Heart left ventricle (tissue), 16 donors: ENCODE measurements around the gene TRMT2A. TPM values are rescaled to one million over a fixed set of nuclear protein-coding genes. Genes with fewer than 3 reads are reported as not detected.

ENCODE experiments used
- ATAC-seq, 4 donors: fragments of 200-7000 bp; cut with Tn5 transposase; one replicate each; pipeline ENCODE4 v1.9.1; 2020 to 2022; ENCODE audit warnings: moderate library complexity in 4 of 4, mild to moderate bottlenecking in 3 of 4, moderate number of reproducible peaks in 1 of 4
- DNase-seq, 5 donors: peaks; one replicate each; pipeline ENCODE4 v3.0.0-alpha.2; 2020
- H3K27ac ChIP-seq, 12 donors: fragments of 200-600 bp; sonication (generic) in 4 of 12; one replicate each; pipeline versions ENCODE4 v1.5.0 to v1.8.0; 2016 to 2022; ENCODE audit warnings: mild to moderate bottlenecking in 2 of 12
- H3K27me3 ChIP-seq, 9 donors: fragments of 200-600 bp; sonication (generic) in 2 of 9; one replicate each; pipeline versions ENCODE4 v1.5.1 to v1.8.0; 2016 to 2022; ENCODE audit warnings: mild to moderate bottlenecking in 3 of 9
- H3K36me3 ChIP-seq, 9 donors: fragments of 200-600 bp; sonication (generic) in 2 of 9; one replicate each; pipeline versions ENCODE4 v1.5.0 to v1.8.0; 2018 to 2022; ENCODE audit warnings: mild to moderate bottlenecking in 2 of 9
- H3K4me1 ChIP-seq, 12 donors: fragments of 200-600 bp; sonication (generic) in 4 of 12; one replicate each; pipeline versions ENCODE4 v1.5.0 to v1.8.0; 2016 to 2022; ENCODE audit warnings: mild to moderate bottlenecking in 3 of 12
- H3K4me3 ChIP-seq, 12 donors: fragments of 200-600 bp; sonication (generic) in 4 of 12; one replicate each; pipeline versions ENCODE4 v1.5.0 to v1.8.0; 2017 to 2022; ENCODE audit warnings: mild to moderate bottlenecking in 9 of 12, moderate library complexity in 4 of 12
- H3K9me3 ChIP-seq, 12 donors: fragments of 200-600 bp; sonication (generic) in 4 of 12; one replicate each; pipeline versions ENCODE4 v1.5.0 to v1.8.0; 2016 to 2022; ENCODE audit warnings: mild to moderate bottlenecking in 1 of 12
- POLR2A ChIP-seq, 2 donors: fragments of 450-650 bp; IDR thresholded peaks; one replicate each; pipeline ENCODE4 v1.6.1; 2017; ENCODE audit warnings: antibody characterized with exemption in 2 of 2, mild to moderate bottlenecking in 2 of 2, moderate library complexity in 2 of 2
- WGBS, 4 donors: extraction: QIAGEN DNeasy Blood & Tissue Kit in 2 of 4; methylation state at CpG; one replicate each; pipeline versions ENCODE4 v1.1.5 to v1.1.7; 2013 to 2018; 5-methylcytosine and 5-hydroxymethylcytosine counted together
- intact Hi-C, 10 donors: fragments of 100-400 bp; cut with DNase I; formaldehyde crosslinking; loops; one replicate each; pipeline versions ENCODE4 v1.11.1 to v1.14.2; 2022
- polyA plus RNA-seq, 2 donors: library from polyadenylated mRNA; stranded (reverse); fragments of 200-250 nt; gene quantifications; one replicate each; pipeline ENCODE4 v1.2.3, GENCODE V29; 2013
- total RNA-seq, 9 donors: library from RNA; depleted of rRNA in 2 of 9; stranded (reverse); fragments of >200 nt in 2 of 9; fragmentation: NEBNext Ultra II Directional in 3 of 9; extraction: Animal tissue kit (Norgen Biotek cat#: 25700) in 3 of 9; gene quantifications; one replicate each; pipeline versions ENCODE4 v1.1.0 to v1.2.4, GENCODE V29; 2016 to 2023
- TF ChIP-seq, protein P1 (sequence below), 12 donors: fragments of 200-600 bp; sonication (generic) in 4 of 12; IDR thresholded peaks; one replicate each; pipeline versions ENCODE4 v1.5.0 to v1.8.0; 2018 to 2022; ENCODE audit warnings: antibody characterized with exemption in 12 of 12, mild to moderate bottlenecking in 5 of 12
- donor health status: ischemic (EF 13 %, LVEDD 7.1; RV severe dilation, severe dysfunction).
- donor health status: healthy with polysubstance abuse.
- donor health status: DM: no; HTN: yes; CAD: no.
- donor health status: DM: no; HTN: no; CAD: no.
- donor health status: ischemic (EF 25% LVEDD 6.9; RV normal size, moderate dysfunction).
- donor health status: ischemic (EF 25% LVEDD 5.7; RV mildly dilated, moderate dysfunction).
- donor health status: healthy.
- donor health status: DM: yes; HTN: yes; CAD: no.
- donor health status: ischemic (EF 35%, LVEDD 5.7; RV mildly dilated, moderate dysfunction).
- donor health status: nonischemic (EF 11% LVEDD 7.7; RV severe dilation, severe dysfunction).
- donor health status: DM: yes; HTN: yes; CAD: no.
- donor health status: PGD.
- donor health status: ischemic (EF 29% LVEDD 5.4; RV normal size, mild dysfunction).
- donor health status: nonischemic (EF 23%, LVEDD 6.1; RV moderate dilation, normal function).

The TRMT2A gene
- total and polyA plus RNA-seq, 11 donors: 15.8 to 31.3 (median 20.2) TPM

GRCh38 chr22:20106205-20106848 lies 10.7 kb downstream of the TRMT2A start:
- no peak for TF ChIP-seq POLR2A (IDR thresholded peaks at IDR 0.05)
- TF ChIP-seq, protein P1, sequence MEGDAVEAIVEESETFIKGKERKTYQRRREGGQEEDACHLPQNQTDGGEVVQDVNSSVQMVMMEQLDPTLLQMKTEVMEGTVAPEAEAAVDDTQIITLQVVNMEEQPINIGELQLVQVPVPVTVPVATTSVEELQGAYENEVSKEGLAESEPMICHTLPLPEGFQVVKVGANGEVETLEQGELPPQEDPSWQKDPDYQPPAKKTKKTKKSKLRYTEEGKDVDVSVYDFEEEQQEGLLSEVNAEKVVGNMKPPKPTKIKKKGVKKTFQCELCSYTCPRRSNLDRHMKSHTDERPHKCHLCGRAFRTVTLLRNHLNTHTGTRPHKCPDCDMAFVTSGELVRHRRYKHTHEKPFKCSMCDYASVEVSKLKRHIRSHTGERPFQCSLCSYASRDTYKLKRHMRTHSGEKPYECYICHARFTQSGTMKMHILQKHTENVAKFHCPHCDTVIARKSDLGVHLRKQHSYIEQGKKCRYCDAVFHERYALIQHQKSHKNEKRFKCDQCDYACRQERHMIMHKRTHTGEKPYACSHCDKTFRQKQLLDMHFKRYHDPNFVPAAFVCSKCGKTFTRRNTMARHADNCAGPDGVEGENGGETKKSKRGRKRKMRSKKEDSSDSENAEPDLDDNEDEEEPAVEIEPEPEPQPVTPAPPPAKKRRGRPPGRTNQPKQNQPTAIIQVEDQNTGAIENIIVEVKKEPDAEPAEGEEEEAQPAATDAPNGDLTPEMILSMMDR (IDR thresholded peaks at IDR 0.05): no peak
- Histone ChIP-seq H3K27me3 (no peaks in the 10 kb centered on the region), H3K9me3 (no peaks in the 10 kb centered on the region), H3K4me1 (peaks cover 0 to 3% (median 0%) of the 10 kb centered on the region in 12 donors), H3K36me3 (peaks cover 0 to 97% (median 94%) of the 10 kb centered on the region in 9 donors), H3K27ac (no peak overlapping the region), H3K4me3 (no peak overlapping the region)
- DNase-seq (peak in 2 of 5 donors; percentile 13 to 60), ATAC-seq (no peak)
- 81 to 90% (median 86%) methylated on average over 10 to 20 of the region's 20 CpGs for WGBS, 4 donors
- intact Hi-C loops: loop anchor here in 1 of 10 donors (10.0 kb wide), 1 partner anchor 132 kb away; no protein-coding TSS in a partner anchor

- DNase-seq (peak in 1 of 5 donors; percentile 15), ATAC-seq (no peak)
- intact Hi-C loops: loop anchor here in 1 of 10 donors (10.0 kb wide), 1 partner anchor 131 kb away; no protein-coding TSS in a partner anchor
- Histone ChIP-seq H3K27ac (no peak overlapping the region), H3K9me3 (no peaks in the 10 kb centered on the region), H3K27me3 (no peaks in the 10 kb centered on the region), H3K36me3 (peaks cover 0 to 97% (median 94%) of the 10 kb centered on the region in 9 donors), H3K4me1 (no peaks in the 10 kb centered on the region), H3K4me3 (no peak overlapping the region)
- TF ChIP-seq, protein P1 (IDR thresholded peaks at IDR 0.05): no peak
- TF ChIP-seq POLR2A (IDR thresholded peaks at IDR 0.05): no peak
- 88 to 96% (median 94%) methylated on average over 4 to 7 of the region's 7 CpGs for WGBS, 4 donors
These were observed 11.4 kb downstream of the TRMT2A start for GRCh38 chr22:20105456-20106204.

GRCh38 chr22:20102203-20102780 lies 14.7 kb downstream of the TRMT2A start:
- Histone ChIP-seq H3K9me3 (peaks cover 0 to 1% (median 0%) of the 10 kb centered on the region in 12 donors), H3K27me3 (no peaks in the 10 kb centered on the region), H3K27ac (no peak overlapping the region), H3K4me1 (no peaks in the 10 kb centered on the region), H3K4me3 (no peak overlapping the region), H3K36me3 (peaks cover 0 to 97% (median 94%) of the 10 kb centered on the region in 9 donors)
- WGBS, 4 donors: 91 to 92% (median 91%) methylated on average over 12 of the region's 12 CpGs
- DNase-seq (peak in 2 of 5 donors; percentile 4 to 25), ATAC-seq (no peak)
- TF ChIP-seq, protein P1 (IDR thresholded peaks at IDR 0.05): no peak
- no peak for TF ChIP-seq POLR2A (IDR thresholded peaks at IDR 0.05)
- intact Hi-C loops: loop anchor here in 1 of 10 donors (10.0 kb wide), 1 partner anchor 127 kb away; no protein-coding TSS in a partner anchor
